Caco-2 (cell line): Measurements from ENCODE around the gene CPE. TPM values are rescaled to one million over a fixed set of nuclear protein-coding genes. Genes with fewer than 3 reads are reported as not detected.

Experiments
- BruUV-seq: library from RNA; stranded (reverse); fragments of 400-500 nt; replicated peaks from 2 replicates; lab custom pipeline; 2021; lab: Mats Ljungman, UMichigan
- CTCF ChIA-PET: fragments of 300-600 bp; sonication (Branson Sonifier 250); formaldehyde crosslinking; loops from one replicate; lab custom pipeline; 2022; ENCODE audit warnings: antibody characterized with exemption; lab: Charles Lee
- POLR2A ChIA-PET: fragments of 300-600 bp; sonication (Branson Sonifier 250); formaldehyde crosslinking; loops from one replicate; lab custom pipeline; 2022; ENCODE audit warnings: antibody characterized with exemption; lab: Charles Lee
- DNase-seq, 2 experiments: peaks; one replicate each; pipeline versions ENCODE4 v3.0.0 to v3.0.0-alpha.2; 2020 to 2022
- H3K27me3 ChIP-seq: replicated peaks from 2 replicates; pipeline ENCODE4 v1.6.0; 2011; ENCODE audit warnings: low read length; ENCODE audit not compliant: control insufficient read depth, insufficient read depth
- H3K36me3 ChIP-seq: 2 replicates; pipeline ENCODE4 v1.5.1; 2011; ENCODE audit warnings: low read length; ENCODE audit not compliant: control insufficient read depth, insufficient read depth
- H3K4me1 ChIP-seq: fragments of 250-450 bp; sonication (Bioruptor Pico); 2 replicates; pipeline ENCODE4 v1.5.1; 2020; ENCODE audit warnings: mild to moderate bottlenecking
- H3K4me3 ChIP-seq: 2 replicates; pipeline ENCODE4 v1.5.1; 2011; ENCODE audit warnings: low read depth, mild to moderate bottlenecking, control low read depth, low read length
- H3K9me3 ChIP-seq: fragments of 250-450 bp; sonication (Bioruptor Pico); 2 replicates; pipeline ENCODE4 v1.5.1; 2020; ENCODE audit warnings: mild to moderate bottlenecking, moderate library complexity
- H3K27ac Mint-ChIP-seq: one replicate; pipeline ENCODE4 v1.8.0; 2022; ENCODE audit warnings: mixed read lengths; ENCODE audit not compliant: unreplicated experiment
- H3K27me3 Mint-ChIP-seq: one replicate; pipeline ENCODE4 v1.8.0; 2022; ENCODE audit warnings: mixed read lengths; ENCODE audit not compliant: insufficient read depth, unreplicated experiment
- H3K36me3 Mint-ChIP-seq: one replicate; pipeline ENCODE4 v1.8.0; 2022; ENCODE audit warnings: mild to moderate bottlenecking, mixed read lengths; ENCODE audit not compliant: insufficient read depth, unreplicated experiment
- H3K4me1 Mint-ChIP-seq: one replicate; pipeline ENCODE4 v1.8.0; 2022; ENCODE audit warnings: low read depth, mixed read lengths; ENCODE audit not compliant: unreplicated experiment
- H3K4me3 Mint-ChIP-seq: one replicate; pipeline ENCODE4 v1.8.0; 2022; ENCODE audit warnings: mild to moderate bottlenecking, moderate library complexity, mixed read lengths; ENCODE audit not compliant: unreplicated experiment
- H3K9me3 Mint-ChIP-seq: one replicate; pipeline ENCODE4 v1.8.0; 2022; ENCODE audit warnings: mixed read lengths; ENCODE audit not compliant: unreplicated experiment
- CTCF ChIP-seq, 2 experiments: fragments of 200-600 bp in 1 of 2; IDR thresholded peaks; 1 replicate in 1 of 2; 2 replicates in 1 of 2; pipeline versions ENCODE4 v1.5.1 to v1.8.0; 2011 to 2022; ENCODE audit warnings: antibody characterized with exemption in 1 of 2, control low read depth in 1 of 2, inconsistent platforms in 1 of 2, low read depth in 1 of 2, low read length in 1 of 2, mild to moderate bottlenecking in 1 of 2, moderate library complexity in 1 of 2; ENCODE audit not compliant: insufficient read depth in 1 of 2, severe bottlenecking in 1 of 2, unreplicated experiment in 1 of 2
- intact Hi-C: fragments of 100-400 bp; cut with micrococcal nuclease; formaldehyde crosslinking; loops from one replicate; pipeline ENCODE4 v1.10.0; 2022; ENCODE audit not compliant: unreplicated experiment
- total RNA-seq: library from RNA; stranded (reverse); gene quantifications from 2 replicates; pipeline ENCODE4 v1.2.3, GENCODE V29; 2022

Gene CPE
- total RNA-seq, 1 experiment from 2014 or later = 5.9 TPM

GRCh38 chr4:165378398-165378744 is 437 bp upstream of the CPE start:
- Histone ChIP-seq H3K9me3 (no peaks in the 10 kb centered on the region), H3K4me3 (peak overlapping the region; percentile 37), H3K36me3 (no peaks in the 10 kb centered on the region), H3K4me1 (peaks cover 5% of the 10 kb centered on the region), H3K27me3 (no peaks in the 10 kb centered on the region)
- TF ChIP-seq CTCF (IDR thresholded peaks at IDR 0.05; ENCODE audit: insufficient read depth in 1 of 2, low read depth in 1 of 2, low read length in 1 of 2, severe bottlenecking in 1 of 2, unreplicated experiment in 1 of 2) = no peak
- POLR2A ChIA-PET = interaction anchor here (0.6 kb wide), 1 partner anchor 51 kb away, joined by 3 read pairs; the partner anchor contains the start of gene MSMO1
- peaks cover 19% of the 10 kb centered on the region for H3K27me3 Mint-ChIP-seq
- H3K4me3 Mint-ChIP-seq = peak overlapping the region; percentile 87
- CTCF ChIA-PET = interaction anchor here (0.6 to 1.0 kb wide), 2 partner anchors 83 to 104 kb away, joined by 3 read pairs; no protein-coding TSS in a partner anchor
- H3K36me3 Mint-ChIP-seq = no peaks in the 10 kb centered on the region
- BruUV-seq = no TSS peak
- peaks cover 7% of the 10 kb centered on the region for H3K4me1 Mint-ChIP-seq
- no peaks in the 10 kb centered on the region for H3K9me3 Mint-ChIP-seq
- H3K27ac Mint-ChIP-seq = no peak overlapping the region
- DNase-seq = no peak
- intact Hi-C loops = loop anchor here (2.0 kb wide), 1 partner anchor 22 kb away; no protein-coding TSS in a partner anchor

- Histone ChIP-seq H3K27me3 (no peaks in the 10 kb centered on the region), H3K9me3 (no peaks in the 10 kb centered on the region), H3K4me3 (no peak overlapping the region), H3K4me1 (peaks cover 5% of the 10 kb centered on the region), H3K36me3 (no peaks in the 10 kb centered on the region; the same call in 1 of the 2 replicates)
- POLR2A ChIA-PET = interaction anchor here (0.6 kb wide), 1 partner anchor 233 kb away, joined by 4 read pairs; no protein-coding TSS in a partner anchor
- peak overlapping the region; percentile 87 for H3K4me3 Mint-ChIP-seq
- no peaks in the 10 kb centered on the region for H3K36me3 Mint-ChIP-seq
- CTCF ChIA-PET = no interaction called here
- intact Hi-C loops = loop anchor here (1.0 to 2.0 kb wide), 2 partner anchors 23 to 85 kb away; no protein-coding TSS in a partner anchor
- peaks cover 7% of the 10 kb centered on the region for H3K4me1 Mint-ChIP-seq
- DNase-seq = no peak
- H3K27me3 Mint-ChIP-seq = peaks cover 13% of the 10 kb centered on the region
- no peak overlapping the region for H3K27ac Mint-ChIP-seq
- BruUV-seq = TSS peak; percentile 40
- no peak for TF ChIP-seq CTCF (IDR thresholded peaks at IDR 0.05; ENCODE audit: insufficient read depth in 1 of 2, low read depth in 1 of 2, low read length in 1 of 2, severe bottlenecking in 1 of 2, unreplicated experiment in 1 of 2)
- H3K9me3 Mint-ChIP-seq = no peaks in the 10 kb centered on the region
Observed at GRCh38 chr4:165379678-165380064, 863 bp downstream of the CPE start.

GRCh38 chr4:165380805-165381204 is 2.0 kb downstream of the CPE start:
- intact Hi-C loops = no loop called here
- H3K27me3 Mint-ChIP-seq = peaks cover 5% of the 10 kb centered on the region
- H3K27me3 ChIP-seq = no peaks in the 10 kb centered on the region
- no peak for DNase-seq
- H3K4me3 ChIP-seq = no peak overlapping the region
- ChIA-PET CTCF (no interaction called here), POLR2A (no interaction called here)
- H3K36me3 ChIP-seq = no peaks in the 10 kb centered on the region; the same call in 1 of the 2 replicates
- H3K27ac Mint-ChIP-seq = no peak overlapping the region
- no peak overlapping the region for H3K4me3 Mint-ChIP-seq
- TF ChIP-seq CTCF (IDR thresholded peaks at IDR 0.05; ENCODE audit: insufficient read depth in 1 of 2, low read depth in 1 of 2, low read length in 1 of 2, severe bottlenecking in 1 of 2, unreplicated experiment in 1 of 2) = no peak
- H3K4me1 ChIP-seq = peaks cover 5% of the 10 kb centered on the region
- no peaks in the 10 kb centered on the region for H3K36me3 Mint-ChIP-seq
- H3K4me1 Mint-ChIP-seq = peaks cover 7% of the 10 kb centered on the region
- no peaks in the 10 kb centered on the region for H3K9me3 ChIP-seq
- BruUV-seq = no TSS peak
- H3K9me3 Mint-ChIP-seq = no peaks in the 10 kb centered on the region
